HG03575 (cell line): ENCODE data around the gene CNOT1.

Experiments used
- ATAC-seq: cut with Tn5 transposase; IDR thresholded peaks from one replicate; pipeline ENCODE4 v1.9.1; 2021; ENCODE audit not compliant: unreplicated experiment, insufficient number of reproducible peaks, low FRiP score; ENCODE audit errors: extremely low read depth

Gene CNOT1

DNA sequence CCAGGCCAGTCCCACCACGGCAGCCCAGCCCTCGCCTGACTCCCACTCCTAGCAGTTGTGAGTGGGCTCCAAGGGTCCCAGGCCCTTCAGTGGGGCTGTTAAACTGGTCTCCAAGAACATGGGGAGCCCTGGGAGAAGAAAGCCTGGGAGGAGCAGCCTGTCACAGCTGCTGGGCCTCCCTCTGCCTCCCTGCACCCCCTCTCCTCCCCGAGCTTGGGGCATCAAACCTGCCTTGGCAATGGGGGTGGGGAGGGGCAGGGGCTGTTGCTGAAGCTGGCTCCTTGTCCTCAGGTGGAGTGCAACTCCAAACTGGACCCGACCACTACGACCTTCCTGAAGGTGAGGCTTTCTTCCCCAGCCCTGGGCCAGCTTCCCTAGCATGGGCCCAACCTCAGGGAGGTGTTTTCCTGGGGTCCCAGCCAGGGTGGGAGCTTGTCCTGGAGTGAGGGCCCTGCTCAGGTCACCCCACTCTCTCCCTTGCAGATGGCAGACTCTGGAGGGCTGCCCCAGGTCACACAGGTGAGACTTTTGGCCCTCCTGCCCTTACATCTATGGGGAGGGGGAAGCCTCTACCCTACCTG is 120.9 kb downstream of the CNOT1 start:
- no peak for ATAC-seq

DNA sequence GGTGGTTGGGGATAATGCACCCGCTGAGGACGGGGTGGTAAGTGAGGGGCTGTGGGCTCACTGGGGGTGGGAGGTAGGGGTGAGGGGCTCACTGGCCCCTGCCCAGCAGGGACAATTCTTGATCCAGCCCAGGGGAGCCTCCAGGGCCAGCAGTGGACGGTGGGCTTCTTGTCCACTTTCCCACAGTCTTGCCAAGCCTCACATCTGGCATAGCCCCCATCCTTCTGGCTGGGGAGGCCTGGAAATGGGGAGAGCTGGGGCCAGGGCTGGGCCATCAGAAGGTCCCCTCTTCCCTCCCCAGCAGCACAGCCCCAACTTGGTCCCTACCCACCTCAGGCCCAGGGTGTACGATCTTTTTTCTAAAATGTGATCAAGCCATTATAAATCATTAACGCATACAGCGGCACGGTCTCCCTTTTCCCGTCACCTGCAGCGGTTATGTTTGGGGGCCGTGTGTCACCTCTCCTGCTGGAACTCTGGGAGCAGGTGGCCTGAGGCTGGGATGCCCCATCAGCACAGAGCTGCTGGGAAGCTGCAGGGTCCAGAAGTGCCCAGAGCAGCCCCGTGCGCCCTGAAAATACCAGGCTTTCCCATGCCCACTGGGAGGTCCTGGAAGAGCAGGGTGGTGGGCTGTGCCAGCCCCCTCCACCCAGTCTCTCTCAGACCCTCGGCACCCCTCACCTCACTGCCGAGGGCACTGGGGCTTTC is 121.5 kb downstream of the CNOT1 start:
- no peak for ATAC-seq

DNA sequence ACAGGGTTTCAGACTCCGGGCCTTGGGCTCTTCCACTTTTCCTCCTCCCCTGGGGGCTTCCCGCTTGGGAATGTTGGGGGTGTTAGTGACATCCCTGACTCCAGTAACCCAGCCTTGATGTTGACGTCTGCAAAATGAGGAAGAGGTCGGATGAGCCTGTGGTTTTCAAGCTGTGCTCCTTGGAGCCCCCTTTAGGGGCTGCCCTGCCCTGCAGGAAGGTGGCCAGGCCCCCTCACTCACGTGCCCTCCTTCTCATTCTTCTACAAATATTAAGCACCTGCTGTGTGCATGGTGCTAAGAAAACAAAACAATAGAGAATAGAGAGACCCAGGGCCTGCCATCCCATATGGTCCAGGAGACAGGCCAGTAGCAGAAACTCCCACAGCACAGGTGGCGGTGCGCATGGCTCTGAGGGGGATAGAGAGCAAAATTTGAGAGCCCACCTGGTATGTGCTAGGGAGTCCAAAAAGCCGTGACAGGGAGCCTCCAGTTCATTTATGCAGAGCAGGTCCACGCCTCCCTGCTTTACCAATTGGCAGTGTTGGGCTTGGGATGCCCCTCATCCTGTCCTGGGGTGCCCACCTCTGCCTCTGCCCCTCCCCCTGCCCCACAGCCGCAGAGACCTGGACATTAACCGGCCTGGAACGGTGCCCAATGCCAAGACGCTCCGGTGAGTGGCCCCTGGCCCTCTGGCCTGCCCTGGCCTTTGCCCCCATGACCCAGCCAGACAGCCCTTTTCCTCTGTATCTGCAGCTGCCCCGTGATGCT is 122.2 kb downstream of the CNOT1 start:
- ATAC-seq, result no peak

DNA sequence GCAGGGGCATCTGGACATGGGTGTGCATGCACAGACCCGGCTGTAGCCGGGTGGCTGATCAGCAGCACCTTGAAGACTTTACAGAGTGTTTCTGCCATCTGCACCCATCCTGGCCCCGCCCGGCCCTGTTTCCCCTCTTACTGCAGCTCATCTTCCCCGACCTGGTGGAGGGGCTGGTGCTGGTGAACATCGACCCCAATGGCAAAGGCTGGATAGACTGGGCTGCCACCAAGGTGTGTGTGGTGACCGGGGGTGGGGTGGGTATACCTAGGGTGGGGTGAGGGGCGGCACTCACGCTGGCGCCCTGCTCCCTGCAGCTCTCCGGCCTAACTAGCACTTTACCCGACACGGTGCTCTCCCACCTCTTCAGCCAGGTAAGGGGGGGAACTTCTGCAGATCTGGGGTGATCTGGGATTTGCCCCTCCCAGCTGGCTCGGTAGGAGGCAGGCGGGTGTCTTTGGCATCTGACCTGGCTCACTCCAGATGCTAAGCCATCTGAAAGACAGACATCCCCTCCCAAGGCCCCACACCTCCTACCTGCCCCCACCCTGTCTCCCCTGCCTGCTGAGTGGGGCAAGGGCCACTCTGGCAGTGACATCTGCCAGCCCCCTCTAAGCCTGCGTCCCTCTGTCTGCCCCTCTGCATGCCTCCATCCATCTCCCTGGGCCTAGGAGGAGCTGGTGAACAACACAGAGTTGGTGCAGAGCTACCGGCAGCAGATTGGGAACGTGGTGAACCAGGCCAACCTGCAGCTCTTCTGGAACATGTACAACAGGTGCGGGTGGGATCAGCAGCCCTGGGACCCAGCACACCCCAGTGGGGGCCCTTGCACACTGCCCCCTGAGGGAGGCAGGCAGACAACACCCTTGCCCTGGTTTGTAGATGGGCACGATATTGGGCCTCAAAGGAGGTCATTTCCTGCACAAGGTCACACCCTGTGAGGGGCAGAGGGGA is 123.1 kb downstream of the CNOT1 start:
- no peak for ATAC-seq

DNA sequence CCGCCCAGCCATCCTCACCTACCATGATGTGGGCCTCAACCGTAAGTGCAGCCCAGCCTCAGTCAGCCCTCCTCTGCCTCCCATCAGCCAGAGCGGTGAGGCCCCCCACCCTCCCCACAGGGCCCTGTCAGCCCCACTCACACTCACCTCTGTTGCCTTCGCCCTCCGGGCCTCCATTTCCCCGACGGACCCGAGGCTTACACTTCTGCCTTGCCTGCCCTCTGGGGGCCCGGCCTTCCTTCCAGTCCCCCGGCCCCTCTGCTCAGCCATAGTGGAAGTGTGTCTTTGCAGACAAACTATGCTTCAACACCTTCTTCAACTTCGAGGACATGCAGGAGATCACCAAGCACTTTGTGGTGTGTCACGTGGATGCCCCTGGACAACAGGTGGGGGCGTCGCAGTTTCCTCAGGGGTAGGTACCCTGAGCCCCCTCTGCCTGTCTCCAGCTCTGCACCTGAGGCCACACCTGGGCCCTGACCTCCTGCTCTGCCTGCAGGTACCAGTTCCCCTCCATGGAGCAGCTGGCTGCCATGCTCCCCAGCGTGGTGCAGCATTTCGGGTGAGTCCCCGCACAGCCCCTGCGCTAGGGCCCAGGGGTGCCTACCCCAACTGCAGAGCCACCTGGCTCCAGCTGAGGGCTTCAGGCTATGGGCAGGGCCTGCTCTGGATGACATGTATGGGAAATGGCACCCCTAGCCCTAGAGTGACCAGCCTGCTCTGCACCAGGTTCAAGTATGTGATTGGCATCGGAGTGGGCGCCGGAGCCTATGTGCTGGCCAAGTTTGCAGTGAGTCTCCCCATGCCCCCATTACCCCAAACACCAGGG is 125.5 kb downstream of the CNOT1 start:
- no peak for ATAC-seq

DNA sequence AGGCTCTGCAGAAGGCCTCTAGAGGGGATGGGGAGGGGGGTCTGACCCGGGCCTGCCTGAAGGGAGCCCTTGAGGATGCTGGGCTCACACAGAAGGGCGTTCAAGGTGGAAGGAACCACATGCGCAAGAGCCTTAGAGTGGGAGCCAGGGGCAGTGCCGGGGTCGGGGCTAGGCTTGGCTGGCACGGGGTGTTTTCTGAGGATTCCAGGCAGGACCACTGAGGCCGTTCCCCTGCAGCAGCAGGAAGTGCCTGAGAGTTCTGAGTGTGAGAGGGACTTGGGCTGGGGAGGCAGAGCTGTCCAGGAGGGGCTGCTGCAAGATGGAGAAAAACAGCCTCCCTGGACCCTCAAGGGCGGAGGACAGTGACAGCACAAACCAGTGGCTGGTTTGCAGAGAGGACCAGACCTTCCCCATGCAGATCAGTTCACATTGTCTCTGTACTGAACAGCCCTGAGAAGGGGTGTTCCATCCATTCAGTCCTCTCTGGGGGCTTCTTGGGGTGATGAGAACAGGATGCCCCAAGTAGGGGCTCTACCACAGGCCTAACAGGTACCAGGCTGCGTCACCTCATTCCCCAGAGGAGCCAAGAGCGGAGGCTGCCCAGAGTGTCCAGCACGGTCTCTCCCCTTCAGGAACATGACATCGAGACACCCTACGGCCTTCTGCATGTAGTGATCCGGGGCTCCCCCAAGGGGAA is 126.3 kb downstream of the CNOT1 start:
- ATAC-seq, result no peak

DNA sequence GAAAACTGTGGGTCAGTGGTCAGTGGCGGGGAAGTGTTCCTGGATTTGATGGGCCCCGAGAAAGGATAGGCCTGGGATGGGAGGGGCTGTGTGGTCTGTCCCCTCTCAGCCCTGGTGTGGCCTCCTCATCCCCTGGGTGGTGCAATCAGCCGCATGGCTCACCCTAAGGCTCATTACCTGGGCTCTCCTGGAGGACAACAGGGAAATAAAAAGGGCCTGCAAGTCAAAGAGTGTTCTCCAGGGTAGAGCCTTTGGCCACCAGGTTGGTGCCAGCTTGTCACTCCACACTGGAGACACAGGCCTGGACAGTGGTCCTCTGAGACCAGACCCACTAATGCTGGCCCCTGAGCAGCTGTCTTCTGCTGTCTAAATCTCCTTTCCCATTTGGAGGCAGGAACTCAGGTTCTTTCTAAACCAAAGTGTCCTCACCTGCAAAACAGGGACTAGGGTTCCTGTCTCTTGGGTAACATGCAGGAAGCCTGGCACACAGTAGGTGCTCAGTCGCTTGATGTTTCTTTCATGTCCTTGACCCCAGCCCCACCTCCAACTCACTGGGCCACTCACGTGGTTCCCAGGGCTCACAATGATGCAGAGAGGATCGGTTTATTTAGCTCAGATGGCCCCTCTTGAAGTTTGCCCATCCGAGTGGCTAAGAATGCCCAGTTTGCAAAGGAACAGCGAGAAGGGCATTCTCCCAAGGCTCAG is 127.3 kb downstream of the CNOT1 start:
- ATAC-seq, result no peak

DNA sequence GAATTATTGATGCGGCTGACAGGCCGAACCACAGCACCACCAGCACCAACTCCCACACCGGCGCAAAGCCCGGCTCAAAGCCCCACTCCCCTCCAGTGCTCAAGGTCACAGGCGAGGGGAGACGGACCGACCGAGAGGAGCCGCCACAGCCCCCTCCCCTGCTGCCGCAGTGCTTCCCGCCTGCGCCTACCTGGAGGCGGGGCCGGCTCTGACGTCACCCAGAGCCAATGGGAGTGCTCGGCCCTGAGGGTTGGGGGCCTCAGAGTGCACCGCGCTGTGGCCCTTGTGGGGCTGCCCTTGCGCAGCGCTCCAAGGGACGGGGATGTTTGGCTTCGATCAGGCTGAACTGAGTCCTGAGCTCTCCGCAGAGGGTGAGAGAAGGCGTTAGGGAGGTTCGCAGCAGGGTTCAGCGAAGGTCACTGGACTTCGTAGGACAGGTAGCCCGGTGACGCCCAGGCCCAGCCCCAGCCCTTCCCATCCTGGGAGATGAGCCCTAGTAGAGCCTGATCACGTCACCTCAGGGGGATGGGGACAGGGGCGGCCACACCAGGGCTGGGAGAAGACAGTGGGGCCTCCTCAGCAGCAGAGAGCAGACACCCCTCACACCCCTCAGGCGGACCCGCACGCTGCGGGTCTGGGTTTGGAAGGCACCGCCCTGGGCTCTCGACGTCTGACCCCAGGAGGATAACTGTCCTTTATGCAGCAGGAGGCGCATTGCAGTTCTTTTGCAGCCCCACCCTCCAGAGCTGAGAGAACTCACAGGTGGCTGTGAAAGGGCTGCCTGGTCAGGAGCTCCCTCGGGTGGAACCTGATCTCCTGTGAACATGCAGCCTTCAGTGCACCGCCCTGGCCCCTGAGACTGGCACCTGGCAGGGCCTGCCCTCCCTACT is 128.1 kb downstream of the CNOT1 start:
- ATAC-seq, result no peak

DNA sequence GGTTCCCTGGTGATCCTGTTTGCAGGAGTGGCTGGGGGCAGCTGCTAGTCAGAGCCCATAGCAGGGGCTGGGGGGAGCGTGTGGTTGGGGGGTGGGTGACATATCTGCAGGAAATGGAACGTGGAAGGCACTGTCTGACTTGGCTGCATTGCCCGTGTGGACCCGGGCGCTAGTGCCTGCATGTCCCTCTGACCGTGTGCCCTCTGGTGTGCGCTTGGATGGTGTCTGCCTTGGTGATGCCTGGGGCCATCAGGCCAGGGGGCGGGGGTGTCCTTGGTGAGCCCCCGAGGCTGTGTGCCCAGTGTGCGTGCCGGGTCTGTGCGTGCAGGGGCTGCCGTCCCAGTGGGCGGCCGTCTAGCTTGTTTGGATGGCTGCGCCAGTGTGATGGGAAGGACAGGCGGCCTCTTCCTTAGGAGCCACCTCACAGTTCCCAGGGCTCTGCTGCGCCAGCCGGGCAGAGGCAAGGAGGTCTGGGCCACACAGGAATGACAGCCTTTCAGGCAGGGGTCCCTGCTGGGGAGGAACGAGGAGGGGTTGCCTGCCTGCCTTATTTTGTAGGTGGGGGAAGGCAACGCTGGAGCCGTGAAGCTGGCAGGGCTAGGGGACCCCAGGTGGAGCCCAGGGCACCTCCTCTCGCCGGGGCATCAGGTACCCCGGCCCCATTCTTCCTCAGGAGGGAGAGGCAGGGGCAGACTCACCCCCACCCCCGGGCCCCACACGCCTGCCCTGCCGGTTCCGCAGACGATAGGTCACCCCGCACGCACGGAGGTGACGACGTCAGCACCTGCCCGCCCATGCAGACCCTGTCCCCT is 129.0 kb downstream of the CNOT1 start:
- ATAC-seq, result no peak

DNA sequence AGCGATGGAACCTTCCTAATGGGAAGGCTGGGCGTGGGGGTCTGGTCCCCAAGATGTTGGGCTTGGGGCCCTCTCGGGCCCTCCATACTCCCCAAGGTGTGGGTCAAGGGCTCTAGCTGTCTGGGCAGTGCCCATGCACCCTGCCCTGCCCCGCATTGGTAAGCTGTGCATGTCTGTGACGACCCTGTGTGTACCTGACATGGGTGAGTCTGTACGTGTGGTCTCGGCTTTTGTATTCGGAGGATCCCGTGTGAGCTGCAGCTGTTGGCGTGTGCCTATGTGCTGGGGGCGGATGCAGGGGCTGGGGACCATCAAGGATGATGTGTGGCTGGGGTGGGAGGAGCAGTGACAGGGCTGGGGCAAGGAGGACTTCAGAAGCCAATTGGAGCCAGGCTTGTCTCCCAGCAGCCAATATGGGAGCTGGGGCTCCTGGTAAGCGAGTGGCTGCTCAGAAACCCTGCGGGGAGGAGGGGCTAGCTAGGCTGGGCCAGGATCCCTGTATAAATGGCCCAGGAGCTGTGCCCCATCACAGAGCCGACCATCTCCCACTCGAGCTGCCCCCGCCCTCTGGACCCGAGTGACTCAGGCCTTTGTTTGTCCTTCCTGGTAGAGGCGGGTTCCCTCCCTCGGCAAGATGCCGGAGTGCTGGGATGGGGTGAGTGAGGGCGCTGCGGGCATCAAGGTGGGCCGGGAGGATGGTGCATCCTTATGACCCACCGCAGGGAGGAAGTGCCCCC is 129.8 kb downstream of the CNOT1 start, which contains the start of gene NDRG4:
Gene NDRG4 (plus strand): TSS at position 529 of the 737 bp plus-strand sequence. CDS start 106 bp downstream, at position 635.
- no peak for ATAC-seq

DNA sequence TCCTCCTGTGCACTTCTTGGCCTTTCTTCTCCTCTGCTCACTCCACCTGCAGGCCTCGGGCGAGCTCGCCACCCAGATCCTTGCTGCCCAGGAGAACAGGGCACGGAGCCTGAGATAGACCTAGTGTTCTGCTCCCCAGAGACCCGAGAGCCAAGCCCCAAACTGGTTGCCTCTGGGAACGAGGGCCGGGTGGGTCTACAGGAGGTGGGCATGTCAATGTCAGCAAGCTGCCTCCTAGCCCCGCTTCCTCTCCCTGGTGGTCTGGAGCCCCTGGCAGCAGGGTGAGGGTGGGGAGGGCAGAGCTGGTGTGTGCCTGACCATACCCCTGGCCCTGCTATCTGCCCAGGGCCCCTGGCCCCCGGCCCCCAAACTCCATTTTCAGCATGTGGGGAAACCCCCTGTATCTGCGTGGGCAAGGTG is 130.5 kb downstream of the CNOT1 start:
- ATAC-seq, result no peak

DNA sequence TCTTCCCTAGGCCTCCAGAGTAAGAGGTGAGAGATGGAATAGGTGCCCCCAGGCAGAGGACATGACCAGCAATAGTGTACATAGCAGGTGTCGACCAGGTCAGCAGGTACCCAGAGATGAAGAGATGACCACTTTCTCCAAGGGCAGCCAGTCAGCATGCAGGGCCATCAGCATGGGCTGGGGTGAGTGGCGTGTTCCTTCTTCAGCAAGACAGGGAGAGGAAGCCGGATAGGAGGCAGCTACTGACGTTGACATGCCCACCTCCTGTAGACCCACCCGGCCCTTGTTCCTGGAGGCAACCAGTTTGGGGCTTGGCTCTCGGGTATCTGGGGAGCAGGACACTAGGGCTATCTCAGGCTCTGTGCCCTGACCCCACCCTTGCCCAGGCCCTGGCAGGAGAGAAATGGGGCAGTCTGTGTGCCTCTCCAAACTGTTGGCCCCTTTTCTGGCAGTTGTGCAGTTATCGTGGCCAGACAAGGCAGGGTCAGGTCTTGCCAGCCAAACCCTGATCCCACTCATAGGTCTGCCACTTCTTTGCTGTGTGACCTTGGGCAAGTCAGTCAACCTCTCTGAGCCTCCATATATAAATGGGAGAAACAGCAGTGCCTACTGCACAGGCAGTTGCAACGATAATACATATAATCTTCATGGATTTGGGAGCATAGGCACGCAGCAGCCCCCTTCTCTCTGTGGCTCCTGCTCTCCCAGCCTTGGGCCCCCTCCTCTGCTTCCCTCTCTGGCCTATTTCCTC is 131.1 kb downstream of the CNOT1 start:
- ATAC-seq, result no peak

DNA sequence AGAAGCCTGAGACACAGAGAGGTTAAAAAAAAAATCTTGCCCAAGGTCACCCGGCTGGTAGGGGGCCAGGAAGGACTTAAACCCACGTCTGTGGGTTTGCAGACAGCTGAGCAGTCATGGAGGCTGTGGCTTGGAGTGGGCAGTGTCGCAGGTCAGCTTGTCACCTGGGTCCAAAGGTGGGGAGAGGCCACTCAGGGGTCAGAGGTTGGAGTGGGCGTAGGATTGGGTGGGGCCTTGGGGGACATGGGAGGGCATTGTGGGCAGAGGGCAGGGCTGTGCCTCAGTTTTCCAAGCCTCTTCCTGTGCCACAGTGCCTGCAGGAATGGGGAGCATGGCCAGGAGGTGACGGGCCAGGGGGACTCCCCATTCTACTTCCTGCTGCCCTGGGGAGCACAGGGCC is 131.7 kb downstream of the CNOT1 start:
- ATAC-seq, result no peak

DNA sequence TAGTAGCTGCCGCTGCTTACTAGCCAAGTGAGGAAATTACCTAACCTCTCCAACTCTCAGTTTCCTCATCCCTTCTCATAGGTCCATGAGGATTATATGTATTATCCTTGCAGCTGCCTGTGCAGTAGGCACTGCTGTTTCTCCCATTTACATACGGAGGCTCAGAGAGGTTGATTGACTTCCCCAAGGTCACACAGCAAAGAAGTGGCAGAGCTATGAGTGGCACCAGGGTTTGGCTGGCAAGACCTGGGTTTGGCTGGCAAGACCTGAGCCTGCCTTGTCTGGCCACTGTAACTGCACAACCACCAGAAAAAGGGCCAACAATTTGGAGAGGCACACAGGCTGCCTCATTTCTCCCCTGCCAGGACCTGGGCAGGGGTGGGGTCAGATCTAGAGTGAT is 132.2 kb downstream of the CNOT1 start:
- no peak for ATAC-seq
